IMR-90 (cell line): Measurements from ENCODE around the gene KRTAP12-3. TPM values are rescaled to one million over a fixed set of nuclear protein-coding genes. Genes with fewer than 3 reads are reported as not detected.

ENCODE experiments used
- ATAC-seq: fragments of 200-7000 bp; cut with Tn5 transposase; 2 replicates; pipeline ENCODE4 v1.9.1; 2020; ENCODE audit warnings: low read depth, mild to moderate bottlenecking, moderate library complexity
- BruUV-seq: library from RNA; stranded (reverse); fragments of 400-500 nt; replicated peaks from 2 replicates; lab custom pipeline; 2021; lab: Mats Ljungman, UMichigan
- CTCF ChIA-PET: fragments of 300-600 bp; formaldehyde crosslinking; extraction: SDS; loops from one replicate; lab custom pipeline; 2021; ENCODE audit warnings: antibody characterized with exemption; lab: Yijun Ruan, JAX
- POLR2A ChIA-PET: fragments of 300-600 bp; sonication (Branson Sonifier 250); formaldehyde crosslinking; loops from one replicate; lab custom pipeline; 2022; ENCODE audit warnings: antibody characterized with exemption; ENCODE audit not compliant: unreplicated experiment; lab: Charles Lee
- DNase-seq: peaks from one replicate; pipeline ENCODE4 v3.0.0; 2013
- H2AFZ ChIP-seq: replicated peaks from 2 replicates; pipeline ENCODE3; 2013; ENCODE audit warnings: low read length, mild to moderate bottlenecking; ENCODE audit not compliant: poor library complexity
- H2AK5ac ChIP-seq: 2 replicates; pipeline ENCODE4 v1.6.1; 2013; ENCODE audit warnings: low read depth, low read length, inconsistent platforms
- H2AK9ac ChIP-seq: replicated peaks from 2 replicates; pipeline ENCODE3; 2013; ENCODE audit warnings: mild to moderate bottlenecking, low read depth, low read length, moderate library complexity; ENCODE audit not compliant: poor library complexity
- H2BK120ac ChIP-seq: 2 replicates; pipeline ENCODE4 v1.6.1; 2013; ENCODE audit warnings: low read depth, low read length, inconsistent platforms
- H2BK15ac ChIP-seq: 3 replicates; pipeline ENCODE4 v1.6.1; 2013; ENCODE audit warnings: low read depth, low read length, inconsistent platforms
- H2BK20ac ChIP-seq: 2 replicates; pipeline ENCODE4 v1.6.1; 2013; ENCODE audit warnings: low read depth, mild to moderate bottlenecking, inconsistent platforms, low read length, moderate library complexity
- H2BK5ac ChIP-seq: 2 replicates; pipeline ENCODE4 v1.6.1; 2013; ENCODE audit warnings: mild to moderate bottlenecking, low read depth, low read length, inconsistent platforms; ENCODE audit not compliant: poor library complexity, severe bottlenecking
- H3K14ac ChIP-seq: replicated peaks from 2 replicates; pipeline ENCODE4 v1.6.1; 2013; ENCODE audit warnings: low read depth, low read length, inconsistent platforms
- H3K18ac ChIP-seq: 2 replicates; pipeline ENCODE4 v1.6.1; 2013; ENCODE audit warnings: low read depth, low read length, control low read depth
- H3K23ac ChIP-seq: 2 replicates; pipeline ENCODE4 v1.6.1; 2013; ENCODE audit warnings: low read depth, low read length, inconsistent platforms
- H3K27ac ChIP-seq: 2 replicates; pipeline ENCODE4 v1.5.1; 2013; ENCODE audit warnings: mild to moderate bottlenecking, control low read depth, low read length; ENCODE audit not compliant: insufficient read depth
- H3K27me3 ChIP-seq: 2 replicates; pipeline ENCODE4 v1.6.1; 2013; ENCODE audit warnings: low read length; ENCODE audit not compliant: control insufficient read depth, insufficient read depth
- H3K36me3 ChIP-seq: 2 replicates; pipeline ENCODE4 v1.6.1; 2013; ENCODE audit warnings: low read length, mixed read lengths; ENCODE audit not compliant: control insufficient read depth, insufficient read depth
- H3K4ac ChIP-seq: 2 replicates; pipeline ENCODE4 v1.6.1; 2013; ENCODE audit warnings: low read depth, low read length, inconsistent platforms
- H3K4me1 ChIP-seq: 2 replicates; pipeline ENCODE4 v1.6.1; 2013; ENCODE audit warnings: low read length, mixed read lengths; ENCODE audit not compliant: control insufficient read depth, insufficient read depth
- H3K4me2 ChIP-seq: 2 replicates; pipeline ENCODE4 v1.6.1; 2013; ENCODE audit warnings: low read depth, mild to moderate bottlenecking, control low read depth, low read length, moderate library complexity
- H3K4me3 ChIP-seq: 2 replicates; pipeline ENCODE4 v1.5.1; 2013; ENCODE audit warnings: low read depth, mild to moderate bottlenecking, control low read depth, low read length, moderate library complexity; ENCODE audit not compliant: insufficient read depth
- H3K56ac ChIP-seq: 2 replicates; pipeline ENCODE4 v1.6.1; 2013; ENCODE audit warnings: low read length, inconsistent platforms; ENCODE audit not compliant: insufficient read depth; ENCODE audit errors: extremely low read depth
- H3K79me1 ChIP-seq, 2 experiments: 2 replicates each; pipeline ENCODE4 v1.6.1; 2013; ENCODE audit warnings: low read length in 2 of 2, inconsistent platforms in 1 of 2, low read depth in 1 of 2
- H3K9ac ChIP-seq: 2 replicates; pipeline ENCODE4 v1.6.1; 2013; ENCODE audit warnings: low read depth, low read length, control low read depth
- H3K9me1 ChIP-seq: 2 replicates; pipeline ENCODE4 v1.6.1; 2013; ENCODE audit warnings: low read length, inconsistent platforms; ENCODE audit not compliant: insufficient read depth
- H3K9me3 ChIP-seq: 2 replicates; pipeline ENCODE4 v1.6.1; 2013; ENCODE audit warnings: low read length; ENCODE audit not compliant: control insufficient read depth, insufficient read depth
- H4K20me1 ChIP-seq: 2 replicates; pipeline ENCODE4 v1.6.1; 2013; ENCODE audit warnings: low read length, inconsistent platforms; ENCODE audit not compliant: insufficient read depth
- H4K5ac ChIP-seq: 2 replicates; pipeline ENCODE4 v1.6.1; 2013; ENCODE audit warnings: mild to moderate bottlenecking, low read depth, low read length, control low read depth
- H4K8ac ChIP-seq, 2 experiments: 2 replicates each; pipeline ENCODE4 v1.6.1; 2013; ENCODE audit warnings: low read depth in 2 of 2, low read length in 2 of 2, control low read depth in 1 of 2, inconsistent platforms in 1 of 2
- H4K91ac ChIP-seq: 2 replicates; pipeline ENCODE4 v1.6.1; 2013; ENCODE audit warnings: low read depth, low read length, inconsistent platforms; ENCODE audit not compliant: insufficient read depth
- BHLHE40 ChIP-seq: fragments of 150-350 bp; IDR thresholded peaks from 2 replicates; pipeline ENCODE4 v1.6.1; 2016; ENCODE audit warnings: mild to moderate bottlenecking, low read depth, low read length
- CEBPB ChIP-seq: IDR thresholded peaks from 2 replicates; pipeline ENCODE4 v1.6.1; 2012; ENCODE audit warnings: low read depth, low read length, improper control_type of control experiment
- FOS ChIP-seq: fragments of 150-350 bp; IDR thresholded peaks from 2 replicates; pipeline ENCODE4 v1.6.1; 2016; ENCODE audit warnings: low read depth, low read length
- POLR2A ChIP-seq: IDR thresholded peaks from 2 replicates; pipeline ENCODE4 v1.6.1; 2012; ENCODE audit warnings: mild to moderate bottlenecking, low read depth, low read length
- RCOR1 ChIP-seq: IDR thresholded peaks from 2 replicates; pipeline ENCODE4 v1.6.1; 2012; ENCODE audit warnings: mild to moderate bottlenecking, low read length, improper control_type of control experiment; ENCODE audit not compliant: insufficient replicate concordance
- USF2 ChIP-seq: fragments of 150-350 bp; IDR thresholded peaks from 2 replicates; pipeline ENCODE4 v1.6.1; 2017; ENCODE audit warnings: mild to moderate bottlenecking, antibody characterized with exemption, low read length, low read depth
- WGBS, 2 experiments: methylation state at CpG; one replicate each; pipeline versions ENCODE4 v1.1.5 to v1.1.7; 2013; ENCODE audit warnings: missing lambda C conversion rate in 2 of 2; ENCODE audit not compliant: insufficient read length in 1 of 2; ENCODE audit errors: extremely low coverage in 2 of 2; 5-methylcytosine and 5-hydroxymethylcytosine counted together
- dilution Hi-C: fragments of 300-500 bp; cut with HindIII; formaldehyde crosslinking; loops from one replicate; pipeline ENCODE4 v1.14.3; 2018; ENCODE audit warnings: low sequenced_read_pairs; ENCODE audit not compliant: unreplicated experiment
- in situ Hi-C: fragments of 300-500 bp; cut with MboI; formaldehyde crosslinking; loops from 3 replicates; pipeline ENCODE4 v1.14.3; 2019; ENCODE audit warnings: low sequenced_read_pairs, inconsistent platforms, mixed read lengths
- intact Hi-C: fragments of 100-400 bp; cut with micrococcal nuclease; formaldehyde crosslinking; loops from 2 replicates; pipeline ENCODE4 v1.10.0; 2022
- polyA plus RNA-seq, 3 experiments: library from polyadenylated mRNA; depleted of rRNA; stranded (reverse); fragments of >200 nt; gene quantifications; 2 replicates each; pipeline ENCODE4 v1.2.3, GENCODE V29; 2012; ENCODE audit warnings: low replicate concordance in 1 of 3
- total RNA-seq: library from RNA; depleted of rRNA; stranded (reverse); fragments of >200 nt; gene quantifications from 2 replicates; pipeline ENCODE4 v1.2.3, GENCODE V29; 2012

Gene KRTAP12-3
- total and polyA plus RNA-seq, 2 of the 4 experiments (the other 2 are of a cell fraction): not detected

DNA sequence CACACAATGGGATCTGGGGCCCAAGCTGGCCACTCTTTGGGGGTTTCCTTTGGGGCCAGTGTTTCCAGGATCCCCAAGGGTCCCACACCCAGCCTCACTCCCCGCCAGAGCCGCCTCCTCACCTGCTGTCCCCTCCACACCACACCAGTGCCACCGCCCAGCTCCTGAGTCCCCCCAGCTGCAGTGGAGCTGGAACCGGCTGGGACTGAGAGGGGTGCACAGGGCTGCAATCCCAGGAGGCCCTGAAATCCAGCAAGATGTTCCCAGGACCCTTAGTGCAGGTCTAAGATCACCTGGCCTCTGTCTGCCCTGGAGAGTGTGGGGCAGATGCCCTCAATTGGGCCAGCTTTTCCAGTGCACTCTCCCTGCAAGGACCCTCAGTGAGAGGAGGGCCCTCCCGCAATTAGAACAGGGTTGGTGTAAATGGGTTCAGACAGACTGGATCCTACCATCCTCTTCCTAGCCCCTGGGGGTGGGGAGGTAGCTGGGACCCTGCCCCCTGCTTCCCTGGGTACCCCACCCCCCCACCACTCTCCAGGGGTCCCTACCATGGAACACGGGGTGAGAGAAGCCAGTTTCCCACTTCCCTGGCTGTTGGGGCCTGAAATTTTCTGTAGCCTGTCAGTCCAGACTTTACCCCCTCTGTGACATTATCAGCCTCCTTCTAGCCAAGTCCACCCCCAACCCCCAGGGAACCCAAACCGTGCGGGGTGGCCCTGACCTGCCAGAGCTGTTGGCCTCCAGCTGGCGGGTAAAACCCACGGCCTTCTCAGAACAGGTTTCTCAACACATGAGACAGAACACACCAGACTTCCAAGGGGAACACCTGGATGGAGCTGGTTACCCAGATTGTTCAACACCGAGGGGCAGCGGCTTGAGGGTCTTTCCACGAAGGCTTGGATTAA is 46.3 kb downstream of the KRTAP12-3 start:
- Histone ChIP-seq H3K79me1 (no peaks in the 10 kb centered on the region), H3K9me1 (no peaks in the 10 kb centered on the region), H2BK15ac (no peak overlapping the region), H2AK5ac (no peak overlapping the region), H4K8ac (no peak overlapping the region), H3K56ac (no peak overlapping the region), H3K18ac (no peak overlapping the region), H4K5ac (no peak overlapping the region), H3K4me3 (no peak overlapping the region), H4K20me1 (no peaks in the 10 kb centered on the region), H3K9me3 (peaks cover 6% of the 10 kb centered on the region; the same call in 1 of the 2 replicates), H3K4ac (no peak overlapping the region), H3K27me3 (peaks cover 71% of the 10 kb centered on the region), H3K36me3 (no peaks in the 10 kb centered on the region), H2AFZ (no peak overlapping the region), H3K23ac (no peak overlapping the region), H2BK20ac (no peak overlapping the region), H4K91ac (no peak overlapping the region), H3K4me1 (no peaks in the 10 kb centered on the region), H2BK5ac (no peak overlapping the region), H3K4me2 (no peak overlapping the region), H2AK9ac (no peak overlapping the region), H3K9ac (no peak overlapping the region), H3K14ac (no peak overlapping the region), H3K27ac (no peak overlapping the region), H2BK120ac (no peak overlapping the region)
- BruUV-seq: no TSS peak
- ATAC-seq: no peak
- POLR2A ChIA-PET: no interaction called here
- DNase-seq: no peak
- 24% methylated on average over 6 of the region's 13 CpGs; no CpG with 5 or more reads in 1 of the 2 experiments for WGBS, 2 experiments
- in situ Hi-C loops: no loop called here
- CTCF ChIA-PET: no interaction called here
- intact Hi-C loops: no loop called here
- dilution Hi-C loops: no loop called here
- TF ChIP-seq CEBPB (no peak), POLR2A (no peak), RCOR1 (no peak), BHLHE40 (no peak), FOS (no peak), USF2 (no peak)
